SK-N-MC (cell line): ENCODE results near the gene MORF4L1.
"Not testable (repeated sequence)": the region's sequence is repeated elsewhere in the genome, so short reads cannot be mapped to it uniquely, and the experiment has no call there.

Experiments
- EZH2 ChIP-seq: fragments of 200-600 bp; sonication (generic); IDR thresholded peaks from one replicate; pipeline ENCODE4 v1.6.1; 2017; ENCODE audit warnings: antibody characterized with exemption
- POLR2AphosphoS5 ChIP-seq: IDR thresholded peaks from 2 replicates; pipeline ENCODE4 v1.6.1; 2012; ENCODE audit warnings: mild to moderate bottlenecking, low read depth, low read length, borderline replicate concordance

DNA sequence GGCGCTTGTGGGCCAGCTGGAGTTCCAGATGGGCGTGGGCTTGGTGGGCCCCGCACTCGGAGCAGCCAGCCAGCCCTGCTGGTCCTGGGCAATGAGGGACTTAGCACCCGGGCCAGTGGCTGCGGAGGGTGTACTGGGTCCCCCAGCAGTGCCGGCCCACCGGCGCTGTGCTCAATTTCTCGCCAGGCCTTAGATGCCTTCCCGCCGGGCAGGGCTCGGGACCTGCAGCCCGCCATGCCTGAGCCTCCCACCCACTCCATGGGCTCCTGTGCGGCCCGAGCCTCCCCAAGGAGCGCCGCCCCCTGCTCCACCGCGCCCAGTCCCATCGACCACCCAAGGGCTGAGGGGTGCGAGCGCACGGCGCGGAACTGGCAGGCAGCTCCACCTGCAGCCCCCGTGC lies 25.8 kb upstream of the MORF4L1 start:
- not testable (repeated sequence) for TF ChIP-seq POLR2AphosphoS5, EZH2
